Fibroblast of lung (primary cell): ENCODE measurements around the gene ADSS2.

ENCODE experiments used
- CTCF ChIP-seq, 2 donors: IDR thresholded peaks in 1 of 2; conservative IDR thresholded peaks in 1 of 2; 1 replicate in 1 of 2; 2 replicates in 1 of 2; pipeline ENCODE4 v1.5.1; 2011 to 2012; ENCODE audit warnings: low read length in 2 of 2, control low read depth in 1 of 2, inconsistent platforms in 1 of 2, low read depth in 1 of 2, mild to moderate bottlenecking in 1 of 2
- EZH2 ChIP-seq: IDR thresholded peaks from 2 replicates; pipeline ENCODE4 v1.5.1; 2012; ENCODE audit warnings: low read length, control low read depth, mild to moderate bottlenecking; ENCODE audit errors: missing control alignments

DNA sequence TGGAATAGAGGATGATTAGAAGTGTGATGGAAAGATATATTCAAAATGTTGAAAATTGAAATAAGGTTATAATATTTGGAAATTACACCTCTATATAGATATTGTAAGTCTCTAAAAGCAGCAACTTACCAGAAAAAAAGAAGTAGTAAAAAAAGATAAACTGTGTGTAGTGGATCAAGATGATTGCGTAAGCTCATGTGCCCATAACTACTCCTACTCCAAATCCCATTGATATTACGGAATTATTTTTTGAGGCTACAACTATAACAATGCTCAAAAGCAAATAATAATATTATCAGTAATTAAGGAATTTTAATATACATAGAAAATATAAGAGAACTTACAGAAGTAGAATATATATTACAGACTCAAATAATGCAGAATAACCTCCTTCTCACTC is 42.9 kb upstream of the ADSS2 start:
- TF ChIP-seq CTCF (conservative IDR thresholded peaks at IDR 0.05 in 1 of 2, IDR thresholded peaks at IDR 0.05 in 1 of 2; ENCODE audit: low read depth in 1 of 2, low read length in 2 of 2) (no peak), EZH2 (no peak)
